Adrenal gland (tissue), 12 donors: ENCODE measurements around the gene GIMD1. TPM values are rescaled to one million over a fixed set of nuclear protein-coding genes. Genes with fewer than 3 reads are reported as not detected.

ENCODE experiments used
- DNase-seq, 7 donors: peaks; one replicate each; pipeline ENCODE4 v3.0.0-alpha.2; 2019 to 2020
- H3K27ac ChIP-seq, 5 donors: fragments of 200-600 bp; sonication (generic) in 4 of 5; 1 replicate in 3 of 5; 2 replicates in 2 of 5; pipeline versions ENCODE4 v1.5.1 to v1.8.0; 2016 to 2020; ENCODE audit warnings: mild to moderate bottlenecking in 1 of 5
- H3K27me3 ChIP-seq: fragments of 200-600 bp; 2 replicates; pipeline ENCODE4 v1.8.0; 2021
- H3K36me3 ChIP-seq, 2 donors: fragments of 200-600 bp; replicated peaks in 1 of 2; 1 replicate in 1 of 2; 2 replicates in 1 of 2; pipeline versions ENCODE4 v1.5.1 to v1.8.0; 2018 to 2022
- H3K4me1 ChIP-seq, 2 donors: fragments of 200-600 bp; replicated peaks in 1 of 2; 1 replicate in 1 of 2; 2 replicates in 1 of 2; pipeline versions ENCODE4 v1.5.1 to v1.8.0; 2018 to 2021
- H3K4me3 ChIP-seq, 4 donors: fragments of 200-600 bp; sonication (generic) in 3 of 4; one replicate each; pipeline ENCODE4 v1.5.1; 2016 to 2018
- H3K9me3 ChIP-seq, 3 donors: fragments of 200-600 bp; sonication (generic) in 1 of 3; replicated peaks in 1 of 3; 1 replicate in 2 of 3; 2 replicates in 1 of 3; pipeline versions ENCODE4 v1.5.1 to v1.8.0; 2016 to 2021
- POLR2A ChIP-seq, 2 donors: fragments of 450-650 bp; IDR thresholded peaks; one replicate each; pipeline ENCODE4 v1.6.1; 2017; ENCODE audit warnings: antibody characterized with exemption in 2 of 2, mild to moderate bottlenecking in 2 of 2, moderate library complexity in 1 of 2
- WGBS, 4 donors: extraction: QIAGEN DNeasy Blood & Tissue Kit in 2 of 4; methylation state at CpG; one replicate each; pipeline versions ENCODE4 v1.1.5 to v1.1.7; 2013 to 2017; 5-methylcytosine and 5-hydroxymethylcytosine counted together
- intact Hi-C, 2 donors: fragments of 100-400 bp; cut with DNase I; formaldehyde crosslinking; loops; one replicate each; pipeline versions ENCODE4 v1.14.1 to v1.15.0; 2022 to 2023
- polyA plus RNA-seq, 3 donors: library from polyadenylated mRNA; stranded (reverse); fragments of 200-250 nt in 2 of 3; fragments of 350-450 nt in 1 of 3; fragmentation: Illumina TruSeq in 1 of 3; extraction: RNeasy Lipid Tissue Mini Kit (QIAGEN cat#74804) in 1 of 3; gene quantifications; one replicate each; pipeline ENCODE4 v1.2.3, GENCODE V29; 2013 to 2014
- total RNA-seq, 9 donors: library from RNA; depleted of rRNA in 4 of 9; stranded (reverse); fragments of >200 nt in 4 of 9; fragments of 120-200 nt in 1 of 9; fragmentation: NEBNext Ultra II Directional in 1 of 9; extraction: Animal tissue kit (Norgen Biotek cat#: 25700) in 1 of 9; gene quantifications; one replicate each; pipeline versions ENCODE4 v1.1.0 to v1.2.4, GENCODE V29; 2013 to 2023
- TF ChIP-seq, protein P1 (sequence below), 6 experiments: fragments of 450-650 bp in 4 of 6; fragments of 200-600 bp in 2 of 6; sonication (generic) in 1 of 6; IDR thresholded peaks; 1 replicate in 5 of 6; 2 replicates in 1 of 6; pipeline versions ENCODE4 v1.5.1 to v1.8.0; 2016 to 2021; ENCODE audit warnings: antibody characterized with exemption in 6 of 6, mild to moderate bottlenecking in 2 of 6, moderate library complexity in 1 of 6
- donor health status: healthy with polysubstance abuse.
- donor health status: Bipolar disorder and iron deficiency.
- donor health status: DM: yes; HTN: yes; CAD: no.
- donor health status: DM: no; HTN: no; CAD: no.
- donor health status: DM: no; HTN: no; CAD: no.
- donor health status: DM: yes; HTN: yes; CAD: no.

Gene GIMD1
- total and polyA plus RNA-seq, 12 donors, result not detected

DNA sequence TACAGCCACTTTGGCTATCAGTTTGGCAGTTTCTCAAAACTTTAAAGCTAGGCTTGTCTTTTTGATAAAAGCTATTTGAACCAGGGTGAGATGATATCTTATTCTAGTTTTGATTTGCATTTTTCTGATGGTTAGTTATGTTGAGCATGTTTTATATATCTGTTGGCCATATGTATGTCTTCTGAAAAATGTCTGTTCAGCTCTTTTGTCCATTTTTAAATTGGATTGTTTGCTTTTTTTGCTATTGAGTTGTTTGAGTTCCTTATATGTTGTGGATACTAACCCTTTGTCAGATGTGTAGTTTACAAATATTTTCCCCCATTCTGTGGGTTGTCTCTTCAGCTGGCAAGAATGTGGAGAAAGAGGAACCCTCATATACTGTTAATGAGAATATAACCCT, 11.6 kb upstream of the GIMD1 start:
- intact Hi-C loops, result no loop called here

DNA sequence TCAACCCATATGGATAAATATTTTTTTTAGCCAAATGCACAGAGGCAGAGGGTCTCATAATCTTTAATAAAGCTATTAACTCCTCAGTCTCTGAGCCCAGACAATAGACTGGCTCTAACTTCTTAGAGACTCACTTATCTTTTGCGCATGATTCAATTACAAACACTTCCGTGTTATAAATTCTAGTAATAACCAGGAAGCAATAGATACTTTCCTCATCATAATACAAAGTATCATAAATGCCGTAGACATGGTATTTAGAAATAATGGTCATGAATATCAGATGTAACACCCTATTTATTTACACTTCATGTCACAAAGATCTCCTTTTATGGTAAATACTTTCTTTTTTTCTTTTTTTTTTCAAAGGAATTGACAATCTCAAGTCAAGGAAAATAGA, 4.4 kb upstream of the GIMD1 start:
- Histone ChIP-seq H3K4me3 (no peak overlapping the region), H3K27me3 (peaks cover 9% of the 10 kb centered on the region), H3K36me3 (no peaks in the 10 kb centered on the region), H3K9me3 (peaks cover 0 to 3% (median 0%) of the 10 kb centered on the region in 3 donors), H3K4me1 (no peaks in the 10 kb centered on the region), H3K27ac (no peak overlapping the region)
- WGBS, 4 donors, result 79 to 82% (median 80%) methylated on average over 3 of the region's 3 CpGs
- intact Hi-C loops, result loop anchor here in 1 of 2 donors (10.0 kb wide), 1 partner anchor 132 kb away; no protein-coding TSS in a partner anchor
- no peak for TF ChIP-seq POLR2A (IDR thresholded peaks at IDR 0.05)
- TF ChIP-seq, protein P1, sequence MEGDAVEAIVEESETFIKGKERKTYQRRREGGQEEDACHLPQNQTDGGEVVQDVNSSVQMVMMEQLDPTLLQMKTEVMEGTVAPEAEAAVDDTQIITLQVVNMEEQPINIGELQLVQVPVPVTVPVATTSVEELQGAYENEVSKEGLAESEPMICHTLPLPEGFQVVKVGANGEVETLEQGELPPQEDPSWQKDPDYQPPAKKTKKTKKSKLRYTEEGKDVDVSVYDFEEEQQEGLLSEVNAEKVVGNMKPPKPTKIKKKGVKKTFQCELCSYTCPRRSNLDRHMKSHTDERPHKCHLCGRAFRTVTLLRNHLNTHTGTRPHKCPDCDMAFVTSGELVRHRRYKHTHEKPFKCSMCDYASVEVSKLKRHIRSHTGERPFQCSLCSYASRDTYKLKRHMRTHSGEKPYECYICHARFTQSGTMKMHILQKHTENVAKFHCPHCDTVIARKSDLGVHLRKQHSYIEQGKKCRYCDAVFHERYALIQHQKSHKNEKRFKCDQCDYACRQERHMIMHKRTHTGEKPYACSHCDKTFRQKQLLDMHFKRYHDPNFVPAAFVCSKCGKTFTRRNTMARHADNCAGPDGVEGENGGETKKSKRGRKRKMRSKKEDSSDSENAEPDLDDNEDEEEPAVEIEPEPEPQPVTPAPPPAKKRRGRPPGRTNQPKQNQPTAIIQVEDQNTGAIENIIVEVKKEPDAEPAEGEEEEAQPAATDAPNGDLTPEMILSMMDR (IDR thresholded peaks at IDR 0.05), result no peak
- no peak for DNase-seq

More for the DNA sequence above, 11.6 kb upstream of the GIMD1 start:
- Histone ChIP-seq H3K36me3 (no peaks in the 10 kb centered on the region), H3K4me3 (no peak overlapping the region), H3K27me3 (no peaks in the 10 kb centered on the region), H3K9me3 (no peaks in the 10 kb centered on the region), H3K4me1 (no peaks in the 10 kb centered on the region), H3K27ac (no peak overlapping the region)
- no peak for DNase-seq
- TF ChIP-seq, protein P1 (IDR thresholded peaks at IDR 0.05), result no peak
- TF ChIP-seq POLR2A (IDR thresholded peaks at IDR 0.05), result no peak

DNA sequence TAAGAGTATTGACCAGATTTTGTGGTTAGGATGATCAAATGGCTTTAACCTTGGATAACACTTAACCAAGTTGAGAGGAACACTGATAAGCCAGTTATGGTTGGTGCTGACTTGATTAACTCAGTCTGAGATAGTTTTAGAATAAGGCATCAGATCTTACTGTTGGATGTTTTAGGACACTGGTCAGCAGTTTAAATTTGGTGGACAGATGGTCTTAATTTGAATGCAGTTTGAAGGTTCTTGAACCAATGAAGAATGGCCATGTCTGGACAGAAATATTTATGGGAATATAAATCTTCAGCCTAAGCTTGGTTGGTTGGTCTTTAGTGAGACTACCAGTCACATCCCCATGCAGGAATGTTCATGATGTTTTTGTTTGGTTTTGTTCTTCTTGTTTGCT, 2.6 kb upstream of the GIMD1 start:
- Histone ChIP-seq H3K36me3 (no peaks in the 10 kb centered on the region), H3K4me3 (no peak overlapping the region), H3K27ac (no peak overlapping the region), H3K9me3 (peaks cover 0 to 3% (median 0%) of the 10 kb centered on the region in 3 donors), H3K4me1 (no peaks in the 10 kb centered on the region), H3K27me3 (peaks cover 9% of the 10 kb centered on the region)
- TF ChIP-seq, protein P1 (IDR thresholded peaks at IDR 0.05), result no peak
- no peak for TF ChIP-seq POLR2A (IDR thresholded peaks at IDR 0.05)
- no peak for DNase-seq
- intact Hi-C loops, result loop anchor here in 1 of 2 donors (10.0 kb wide), 1 partner anchor 134 kb away; no protein-coding TSS in a partner anchor

DNA sequence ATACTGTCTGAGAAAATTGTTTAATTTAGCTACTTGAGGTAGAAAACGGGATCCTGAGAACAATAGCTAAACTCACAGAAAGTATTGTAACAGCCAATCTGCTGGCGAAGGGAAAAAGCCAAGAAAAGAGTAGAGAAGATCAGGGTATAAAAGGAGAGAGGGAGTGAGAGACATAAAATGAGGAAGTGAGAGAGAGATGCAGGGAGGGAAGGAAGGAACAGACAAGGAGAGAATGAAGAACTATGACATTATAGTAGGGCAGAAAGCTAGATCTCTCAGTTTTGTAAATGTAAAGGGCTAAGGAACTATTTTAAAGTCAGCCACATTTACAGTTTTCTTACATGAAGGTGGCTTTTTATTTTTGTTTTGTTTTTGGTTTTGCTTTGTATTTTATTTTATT, 1.6 kb upstream of the GIMD1 start:
- 38 to 62% (median 53%) methylated on average over 2 of the region's 2 CpGs for WGBS, 4 donors
- Histone ChIP-seq H3K4me1 (peaks cover 0 to 2% of the 10 kb centered on the region in 2 donors), H3K36me3 (no peaks in the 10 kb centered on the region), H3K27me3 (peaks cover 9% of the 10 kb centered on the region), H3K4me3 (no peak overlapping the region), H3K27ac (no peak overlapping the region), H3K9me3 (peaks cover 0 to 3% (median 0%) of the 10 kb centered on the region in 3 donors)
- TF ChIP-seq, protein P1 (IDR thresholded peaks at IDR 0.05), result no peak
- TF ChIP-seq POLR2A (IDR thresholded peaks at IDR 0.05), result no peak
- DNase-seq, result no peak
- intact Hi-C loops, result loop anchor here in 1 of 2 donors (10.0 kb wide), 1 partner anchor 135 kb away; no protein-coding TSS in a partner anchor
